COLO829 (cell line): ENCODE data around the gene TNFRSF18.

Source experiments
- DNase-seq: peaks from one replicate; pipeline ENCODE4 v3.0.0; 2012; ENCODE audit warnings: low spot score

Gene TNFRSF18

GRCh38 chr1:1228596-1229321 is 22.4 kb upstream of the TNFRSF18 start:
- DNase-seq, result no peak

DNA sequence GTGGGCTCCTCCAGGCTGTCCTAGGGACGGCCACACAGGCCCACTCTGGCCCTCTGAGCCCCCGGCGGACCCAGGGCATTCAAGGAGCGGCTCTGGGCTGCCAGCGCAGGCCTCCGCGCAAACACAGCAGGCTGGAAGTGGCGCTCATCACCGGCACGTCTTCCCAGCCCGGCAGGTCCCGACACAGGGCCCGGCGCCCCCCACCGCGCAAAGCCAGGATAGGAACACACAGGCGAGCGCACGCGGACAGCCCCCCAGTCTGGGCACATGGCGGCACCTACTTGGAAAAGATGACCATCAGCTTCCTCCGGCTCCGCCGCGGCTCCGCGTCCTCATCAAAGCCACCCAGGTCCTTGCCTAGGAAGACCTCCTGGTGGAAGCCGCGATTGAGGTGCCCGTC is 21.8 kb upstream of the TNFRSF18 start:
- DNase-seq, result no peak

GRCh38 chr1:1227386-1227785 is 21.0 kb upstream of the TNFRSF18 start:
- no peak for DNase-seq

DNA sequence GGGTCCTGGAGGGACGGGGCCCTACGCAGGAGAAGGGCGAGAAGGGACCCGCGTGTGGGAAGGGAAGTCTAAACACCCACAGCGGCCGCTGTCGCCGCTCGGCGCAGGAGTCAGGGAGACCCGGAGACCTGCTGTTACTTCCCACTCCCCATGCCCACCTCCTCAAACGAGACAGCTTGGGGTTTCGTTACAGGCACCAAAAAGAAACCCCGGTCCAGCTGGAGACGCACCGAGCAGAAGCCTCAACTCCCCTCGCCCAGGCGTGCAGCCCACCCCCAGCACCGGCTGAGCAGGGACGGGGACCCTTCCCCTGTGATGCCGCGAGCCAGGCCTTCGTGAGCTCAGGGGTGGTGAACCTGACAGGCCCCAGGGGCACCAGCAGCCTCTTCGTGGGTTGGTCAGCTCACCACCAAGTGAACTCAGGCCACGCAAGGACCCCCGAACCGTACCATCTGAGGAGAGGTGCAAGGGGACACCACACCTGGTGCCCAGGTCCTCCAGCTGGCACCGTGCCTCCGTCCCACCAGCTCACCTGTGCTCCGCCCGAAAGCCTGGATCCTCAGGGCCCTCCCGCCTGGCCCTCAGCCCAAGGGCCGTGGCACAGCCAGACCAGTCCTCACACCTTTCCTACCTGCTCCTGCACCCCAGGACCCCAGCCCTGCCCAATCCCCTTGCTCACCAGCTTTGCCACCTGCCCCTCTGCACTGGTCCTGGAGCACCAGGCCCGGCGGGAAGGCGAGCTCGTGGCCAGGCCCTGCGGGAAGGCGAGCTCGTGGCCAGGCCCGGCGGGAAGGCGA is 20.4 kb upstream of the TNFRSF18 start:
- no peak for DNase-seq

DNA sequence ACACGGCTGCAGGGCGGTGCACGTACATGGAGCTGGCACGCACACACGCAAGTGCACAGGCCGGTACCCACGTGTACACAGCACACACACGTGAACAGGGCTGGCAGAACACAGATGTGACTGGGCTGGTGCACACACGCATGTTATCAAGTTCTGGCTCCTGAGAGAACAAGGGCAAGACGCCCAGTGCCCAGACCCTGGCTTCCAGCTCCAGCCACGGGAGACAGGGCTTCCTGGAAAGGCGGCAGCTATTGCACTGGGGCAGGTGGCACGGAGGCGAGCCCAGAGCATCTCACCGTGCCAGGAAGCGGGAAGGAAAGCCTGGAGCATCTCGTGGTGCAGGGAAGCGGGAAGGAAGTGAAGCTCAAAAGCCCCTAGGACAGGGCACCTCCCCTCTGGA is 19.5 kb upstream of the TNFRSF18 start:
- no peak for DNase-seq

GRCh38 chr1:1225238-1225845 is 18.9 kb upstream of the TNFRSF18 start:
- DNase-seq, result no peak

DNA sequence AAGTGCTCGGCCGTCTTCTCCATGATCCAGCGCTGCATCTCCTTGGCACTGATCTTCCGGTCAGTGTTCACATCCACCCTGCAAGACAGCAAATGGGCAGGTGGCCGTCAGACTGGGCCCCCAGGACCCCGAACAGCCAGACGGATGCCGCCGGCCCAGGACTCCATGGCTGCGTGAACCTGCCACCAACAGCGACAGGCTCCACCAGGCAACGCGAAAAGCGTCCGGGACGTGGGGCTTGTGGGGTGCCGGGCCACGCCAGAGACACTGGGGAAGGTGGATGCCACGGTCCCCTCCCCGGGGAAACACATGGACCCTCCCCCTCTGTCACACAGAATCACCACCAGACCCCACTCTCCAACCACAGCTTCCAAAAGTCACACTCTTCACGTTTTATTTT is 17.5 kb upstream of the TNFRSF18 start:
- DNase-seq, result no peak

DNA sequence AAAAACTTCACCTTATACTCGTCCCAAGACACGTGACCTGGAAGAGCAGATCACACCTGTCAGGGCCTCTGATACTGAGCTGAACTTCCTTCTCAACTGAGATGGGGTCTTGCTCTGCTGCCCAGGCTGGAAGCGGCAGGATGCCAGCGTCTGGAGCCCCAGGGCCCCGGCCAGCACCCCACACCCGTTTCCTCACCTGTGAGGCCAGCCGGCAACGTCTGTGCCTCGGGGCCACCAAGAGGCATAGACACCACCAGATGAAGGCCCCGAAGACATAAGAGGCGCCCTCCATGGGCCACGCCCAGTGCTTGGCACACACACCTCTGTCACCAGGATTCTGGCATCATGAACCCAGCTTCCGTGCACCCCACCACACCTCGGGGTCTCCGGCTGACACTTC is 16.9 kb upstream of the TNFRSF18 start:
- DNase-seq, result no peak

DNA sequence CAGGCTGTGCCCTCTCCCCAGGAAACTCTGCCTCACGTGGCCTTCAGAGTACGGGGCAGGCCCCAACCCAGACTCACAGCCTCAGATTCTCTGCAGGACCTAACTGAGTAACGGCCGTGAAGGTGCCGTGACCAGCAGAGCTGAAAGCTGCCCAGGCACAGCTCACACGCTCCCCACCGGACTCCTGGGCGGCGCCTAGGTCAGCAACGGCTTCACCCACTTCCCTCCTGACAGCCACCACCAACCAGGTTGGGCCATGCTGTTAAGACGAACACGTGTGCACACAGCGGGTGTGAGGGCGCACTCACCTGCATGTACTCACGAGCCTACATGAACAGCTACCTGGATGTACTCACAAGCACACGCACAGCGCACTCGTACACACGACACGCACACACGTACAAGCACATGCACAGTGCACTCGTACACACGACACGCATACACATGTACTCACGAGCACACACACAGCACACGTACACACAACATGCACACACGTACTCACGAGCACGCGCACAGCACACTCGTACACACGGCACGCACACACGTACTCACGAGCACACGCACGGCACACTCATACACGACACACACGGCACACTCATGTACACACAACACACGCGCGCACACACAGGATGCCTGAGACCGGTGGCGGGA is 16.3 kb upstream of the TNFRSF18 start:
- DNase-seq, result no peak

DNA sequence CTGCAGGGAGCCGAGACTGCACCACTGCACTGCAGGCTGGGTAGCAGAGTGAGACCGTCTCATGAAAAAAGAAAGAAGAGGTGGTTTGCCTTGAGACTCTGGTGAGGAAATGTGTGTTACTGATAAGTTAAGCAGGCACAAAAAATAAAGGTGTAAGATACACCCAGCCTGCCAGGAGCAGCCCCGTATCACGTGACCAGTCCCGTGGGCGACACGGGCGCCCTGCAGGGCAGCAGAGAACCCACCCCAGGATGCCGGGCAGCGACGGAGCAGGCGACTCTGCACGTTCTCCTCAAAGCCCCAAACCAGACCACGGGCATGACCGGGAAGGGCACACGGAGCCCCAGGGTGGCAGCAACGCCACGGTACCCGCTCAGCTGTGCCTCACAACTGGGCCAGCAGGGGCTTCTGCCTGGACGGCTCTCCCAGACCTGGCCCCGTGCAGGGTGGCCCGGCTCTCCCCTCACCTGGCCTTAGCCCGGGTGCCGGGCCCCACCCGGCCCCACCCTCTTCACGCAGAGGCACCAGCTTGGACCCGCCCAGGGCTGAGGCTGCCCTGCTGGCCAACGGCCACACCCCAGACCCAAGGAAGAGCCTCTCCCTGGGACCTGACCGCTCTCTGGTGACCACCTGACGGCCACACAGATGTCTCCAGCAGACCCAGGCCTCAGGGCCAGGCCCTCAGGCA is 15.6 kb upstream of the TNFRSF18 start:
- DNase-seq, result no peak

- DNase-seq, result no peak
Measured at GRCh38 chr1:1220197-1220596, 13.8 kb upstream of the TNFRSF18 start.

DNA sequence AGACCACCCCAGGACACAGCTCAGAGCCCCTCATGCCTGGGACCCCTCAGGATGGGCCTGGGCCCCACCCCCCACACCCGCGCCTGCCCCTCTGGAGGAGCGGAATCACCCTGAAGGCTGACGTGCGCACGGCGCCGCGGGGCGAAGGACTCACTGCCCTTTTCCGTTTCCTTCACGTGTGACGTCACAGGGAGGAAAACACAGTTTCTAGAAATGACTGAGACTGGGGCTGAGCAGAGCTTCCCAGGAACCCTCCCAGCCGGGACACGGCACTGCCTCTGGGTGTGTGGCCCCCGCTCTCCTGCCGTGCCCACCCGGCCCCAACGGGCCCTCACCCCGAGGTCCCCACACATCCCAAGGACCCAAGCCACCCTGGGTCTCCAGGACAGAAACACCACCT is 12.9 kb upstream of the TNFRSF18 start:
- DNase-seq, result no peak

GRCh38 chr1:1218524-1219200 is 12.3 kb upstream of the TNFRSF18 start:
- DNase-seq, result no peak

GRCh38 chr1:1217621-1218523 is 11.5 kb upstream of the TNFRSF18 start:
- DNase-seq, result no peak

DNA sequence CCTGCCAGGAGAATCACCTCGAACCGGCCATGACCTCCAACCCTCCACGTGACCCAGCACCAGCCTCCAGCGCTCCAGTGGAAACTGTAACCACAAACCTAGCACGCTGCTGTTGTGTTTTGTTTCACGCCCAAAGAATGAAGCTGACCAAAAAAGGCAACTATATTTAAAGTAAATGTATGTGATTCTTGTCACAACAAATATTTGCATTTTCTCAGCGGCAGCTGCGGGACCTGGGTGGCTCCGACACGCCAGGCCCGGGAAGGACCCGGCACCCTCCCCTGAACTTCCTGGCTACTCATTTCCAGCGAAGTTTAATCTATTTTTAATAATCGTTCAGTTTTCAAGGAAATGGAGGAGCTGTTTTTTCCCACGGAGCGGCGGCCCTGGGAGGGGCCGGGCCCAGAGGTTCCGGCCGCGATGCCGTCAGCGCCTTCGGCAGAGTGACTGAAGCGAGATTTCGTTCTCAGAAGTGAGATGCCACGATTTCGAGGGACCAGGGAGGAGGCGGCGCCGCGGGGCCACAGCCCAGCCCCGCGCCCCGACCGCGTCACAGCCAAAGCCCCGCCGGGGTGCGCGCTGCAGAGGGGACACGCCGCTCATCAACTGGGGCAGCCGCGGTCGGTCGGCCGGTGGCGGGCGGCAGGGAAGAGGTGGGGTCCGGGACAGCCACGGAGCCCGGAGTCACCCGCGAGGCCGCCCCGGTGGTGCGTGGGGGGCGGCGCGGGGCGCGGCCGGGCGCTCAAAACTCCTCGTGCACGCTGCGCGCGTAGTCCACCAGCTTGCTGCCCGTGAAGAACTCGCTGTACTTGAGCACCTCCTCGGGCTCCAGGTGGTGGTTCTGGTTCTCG is 10.6 kb upstream of the TNFRSF18 start:
- DNase-seq, result no peak

DNA sequence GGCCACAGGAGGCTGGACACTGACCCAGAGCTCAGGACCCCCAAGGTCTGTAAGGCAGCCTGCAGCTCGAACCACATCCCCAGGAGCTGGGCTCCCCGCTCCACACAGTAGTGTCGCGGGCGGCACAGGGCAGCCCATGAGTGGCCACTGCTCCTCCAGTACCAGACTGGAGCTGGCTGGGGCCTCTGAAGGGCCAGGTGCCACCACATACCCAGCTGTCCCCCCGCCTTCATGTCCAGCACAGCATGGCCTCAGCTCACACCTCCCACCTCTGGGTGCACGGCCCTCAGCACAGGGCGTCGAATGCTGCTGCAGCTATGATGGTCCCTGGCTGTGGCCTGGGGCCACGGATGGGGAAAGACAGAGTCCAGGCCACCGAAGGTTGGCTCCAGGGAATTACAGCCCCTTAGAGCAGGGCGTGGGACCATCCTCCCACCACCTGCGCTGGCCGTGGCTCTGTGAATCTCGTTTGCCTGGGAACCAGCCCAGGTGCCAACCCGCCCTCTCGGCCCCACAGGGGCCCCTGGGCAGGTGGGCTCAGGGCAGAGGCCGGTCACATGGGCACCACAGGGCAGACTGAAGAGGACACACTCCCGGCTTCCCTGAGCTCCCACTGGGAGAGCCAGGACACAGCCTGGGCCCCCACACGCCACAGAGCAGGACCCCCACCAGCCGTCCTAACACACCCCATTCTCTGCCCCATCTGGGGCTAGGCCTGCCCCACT is 9.7 kb upstream of the TNFRSF18 start:
- no peak for DNase-seq

- DNase-seq, result no peak
Measured at GRCh38 chr1:1215080-1215676, 8.8 kb upstream of the TNFRSF18 start.
